ENCODE data around the gene KYAT1. TPM values are rescaled to one million over a fixed set of nuclear protein-coding genes. Genes with fewer than 3 reads are reported as not detected.

Gene KYAT1
- polyA plus RNA-seq, 1 donor (not counting 4 experiments of a cell fraction or from before 2014, with no cell fraction given), result 10.9 TPM

DNA sequence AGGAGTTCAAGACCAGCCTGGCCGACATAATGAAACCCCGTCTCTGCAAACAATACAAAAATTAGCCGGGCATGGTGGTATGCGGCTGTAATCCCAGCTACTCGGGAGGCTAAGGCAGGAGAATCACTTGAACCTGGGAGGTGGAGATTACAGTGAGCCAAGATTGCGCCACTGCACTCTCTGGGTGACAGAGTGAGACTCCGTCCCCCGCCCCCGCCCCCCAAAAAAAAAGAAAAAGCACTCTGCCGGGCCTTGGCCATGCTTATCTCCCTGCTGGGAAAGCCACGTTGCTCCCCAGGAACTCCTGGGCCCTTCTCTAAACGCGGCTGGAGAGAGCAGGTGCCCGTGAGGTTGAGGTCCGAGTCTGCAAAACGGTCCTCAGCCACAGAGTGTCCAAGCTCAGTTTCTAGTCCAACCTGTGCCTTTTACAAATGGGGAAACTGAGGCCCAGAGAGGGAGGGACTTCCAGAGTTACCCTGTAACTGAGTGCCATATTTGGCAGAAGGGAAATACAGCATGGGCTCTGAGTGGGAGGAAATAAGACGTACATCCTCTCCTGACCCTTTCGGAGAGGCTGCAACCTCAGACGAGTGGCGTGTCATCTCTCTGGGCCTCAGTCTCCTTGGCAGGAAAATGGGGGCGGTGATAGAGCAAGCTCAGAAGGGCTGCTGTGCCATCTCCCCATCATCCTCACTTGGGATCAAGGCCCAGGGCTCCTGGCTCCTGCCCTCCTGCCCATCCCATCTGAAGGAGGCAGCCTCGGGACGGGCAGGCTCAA lies 32.4 kb upstream of the KYAT1 start:
- H2AFZ ChIP-seq (ENCODE audit: control insufficient read depth, low read length), result no peak overlapping the region
- DNase-seq (ENCODE audit: low read depth, low spot score), result no peak
- no peak overlapping the region for H3K4me2 ChIP-seq (ENCODE audit: control insufficient read depth, extremely low read depth, insufficient read depth, low read depth, low read length)
- H3K79me2 ChIP-seq (ENCODE audit: control insufficient read depth, insufficient read depth, low read length), result peaks cover 52% of the 10 kb centered on the region
- dilution Hi-C loops (cut with MboI; ENCODE audit: extremely low pct_ligation_motif_present, low sequenced_read_pairs), result no loop called here
- no peaks in the 10 kb centered on the region for H4K20me1 ChIP-seq (ENCODE audit: control insufficient read depth, extremely low read depth, insufficient read depth, low read length)
- H3K4me3 ChIP-seq (ENCODE audit: control insufficient read depth in 2 of 3, extremely low read depth in 1 of 3, insufficient read depth in 2 of 3, low read depth in 1 of 3, low read length in 3 of 3), result no peak overlapping the region
- H3K27ac ChIP-seq (ENCODE audit: control insufficient read depth, insufficient read depth, low read length), result peak overlapping the region; percentile 97
- no peaks in the 10 kb centered on the region for H3K27me3 ChIP-seq (ENCODE audit: control insufficient read depth, extremely low read depth, insufficient read depth, low read length)
- TF ChIP-seq, protein P1, sequence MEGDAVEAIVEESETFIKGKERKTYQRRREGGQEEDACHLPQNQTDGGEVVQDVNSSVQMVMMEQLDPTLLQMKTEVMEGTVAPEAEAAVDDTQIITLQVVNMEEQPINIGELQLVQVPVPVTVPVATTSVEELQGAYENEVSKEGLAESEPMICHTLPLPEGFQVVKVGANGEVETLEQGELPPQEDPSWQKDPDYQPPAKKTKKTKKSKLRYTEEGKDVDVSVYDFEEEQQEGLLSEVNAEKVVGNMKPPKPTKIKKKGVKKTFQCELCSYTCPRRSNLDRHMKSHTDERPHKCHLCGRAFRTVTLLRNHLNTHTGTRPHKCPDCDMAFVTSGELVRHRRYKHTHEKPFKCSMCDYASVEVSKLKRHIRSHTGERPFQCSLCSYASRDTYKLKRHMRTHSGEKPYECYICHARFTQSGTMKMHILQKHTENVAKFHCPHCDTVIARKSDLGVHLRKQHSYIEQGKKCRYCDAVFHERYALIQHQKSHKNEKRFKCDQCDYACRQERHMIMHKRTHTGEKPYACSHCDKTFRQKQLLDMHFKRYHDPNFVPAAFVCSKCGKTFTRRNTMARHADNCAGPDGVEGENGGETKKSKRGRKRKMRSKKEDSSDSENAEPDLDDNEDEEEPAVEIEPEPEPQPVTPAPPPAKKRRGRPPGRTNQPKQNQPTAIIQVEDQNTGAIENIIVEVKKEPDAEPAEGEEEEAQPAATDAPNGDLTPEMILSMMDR (optimal IDR thresholded peaks at IDR 0.05 in 1 of 3, IDR thresholded peaks at IDR 0.05 in 1 of 3, conservative IDR thresholded peaks at IDR 0.05 in 1 of 3; ENCODE audit: extremely low read depth in 1 of 3, insufficient read depth in 2 of 3, low read length in 3 of 3), result no peak
- no peak for TF ChIP-seq EZH2 (IDR thresholded peaks at IDR 0.05; ENCODE audit: low read length)
- H3K4me1 ChIP-seq (ENCODE audit: control insufficient read depth, extremely low read depth, insufficient read depth, low read length), result peaks cover 77% of the 10 kb centered on the region
- no peak for FAIRE-seq
- peaks cover 37 to 82% of the 10 kb centered on the region in 2 experiments for H3K36me3 ChIP-seq (ENCODE audit: control insufficient read depth in 2 of 2, extremely low read depth in 1 of 2, insufficient read depth in 2 of 2, low read length in 2 of 2)
- peaks cover 3% of the 10 kb centered on the region for H3K9me1 ChIP-seq (ENCODE audit: control insufficient read depth, extremely low read depth, insufficient read depth, low read length)
- H3K9me3 ChIP-seq (ENCODE audit: control insufficient read depth, low read depth, low read length), result no peaks in the 10 kb centered on the region
- H3K9ac ChIP-seq (ENCODE audit: control insufficient read depth, extremely low read depth, insufficient read depth, low read length), result peak overlapping the region; percentile 67

DNA sequence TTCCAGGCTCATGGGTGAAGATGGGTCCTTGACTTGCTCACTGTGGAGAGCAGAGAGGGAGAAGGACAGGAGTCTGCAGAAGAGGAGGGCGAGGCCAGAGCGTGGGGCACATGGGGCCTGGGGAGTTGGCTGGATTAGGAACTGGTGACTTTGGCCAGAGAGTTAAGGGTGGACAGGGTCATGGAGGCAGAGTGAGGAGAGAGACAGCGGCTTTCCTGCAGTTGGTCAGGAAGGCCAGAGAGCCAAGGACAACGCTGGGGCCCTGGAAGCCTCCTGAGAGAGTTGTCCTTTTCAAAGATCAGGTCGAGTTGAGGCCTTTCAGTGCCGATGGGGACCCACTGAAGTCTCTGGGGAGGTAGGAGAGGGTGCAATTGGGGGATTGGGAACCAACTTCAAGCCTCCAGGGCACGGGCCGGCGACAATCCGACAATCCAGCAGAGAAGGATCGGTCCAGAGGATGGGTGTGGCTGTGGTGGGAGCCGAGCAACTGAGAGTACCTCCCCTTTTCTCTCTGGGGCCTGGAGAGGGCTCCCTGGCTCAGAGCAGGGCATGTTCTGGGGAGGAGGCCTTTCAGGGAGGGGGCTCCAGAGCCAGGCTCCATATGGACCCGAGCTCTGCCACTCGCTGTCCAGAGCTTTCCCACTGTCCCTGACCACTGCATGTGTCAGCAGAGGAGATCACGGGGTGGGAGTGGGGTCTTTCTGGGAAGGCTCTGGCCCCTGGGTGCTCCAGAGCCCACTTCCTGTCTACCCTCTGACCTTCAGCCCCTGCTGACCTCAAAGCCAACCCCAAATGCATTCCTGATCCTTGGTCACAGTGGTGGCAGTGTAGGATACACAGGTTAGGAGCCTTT lies 31.5 kb upstream of the KYAT1 start:
- no peak for TF ChIP-seq EZH2 (IDR thresholded peaks at IDR 0.05; ENCODE audit: low read length)
- Histone ChIP-seq H3K9ac (ENCODE audit: control insufficient read depth, extremely low read depth, insufficient read depth, low read length) (peak overlapping the region; percentile 67), H3K4me2 (ENCODE audit: control insufficient read depth, extremely low read depth, insufficient read depth, low read depth, low read length) (peak overlapping the region; percentile 92), H3K79me2 (ENCODE audit: control insufficient read depth, insufficient read depth, low read length) (peaks cover 61% of the 10 kb centered on the region), H3K4me3 (ENCODE audit: control insufficient read depth in 2 of 3, extremely low read depth in 1 of 3, insufficient read depth in 2 of 3, low read depth in 1 of 3, low read length in 3 of 3) (peak overlapping the region; percentile 17 to 69 (median 37)), H2AFZ (ENCODE audit: control insufficient read depth, low read length) (no peak overlapping the region), H3K36me3 (ENCODE audit: control insufficient read depth in 2 of 2, extremely low read depth in 1 of 2, insufficient read depth in 2 of 2, low read length in 2 of 2) (peaks cover 43 to 85% of the 10 kb centered on the region in 2 experiments), H3K27me3 (ENCODE audit: control insufficient read depth, extremely low read depth, insufficient read depth, low read length) (no peaks in the 10 kb centered on the region), H3K9me1 (ENCODE audit: control insufficient read depth, extremely low read depth, insufficient read depth, low read length) (peaks cover 3% of the 10 kb centered on the region), H3K9me3 (ENCODE audit: control insufficient read depth, low read depth, low read length) (no peaks in the 10 kb centered on the region), H3K27ac (ENCODE audit: control insufficient read depth, insufficient read depth, low read length) (peak overlapping the region; percentile 97), H3K4me1 (ENCODE audit: control insufficient read depth, extremely low read depth, insufficient read depth, low read length) (peaks cover 73% of the 10 kb centered on the region), H4K20me1 (ENCODE audit: control insufficient read depth, extremely low read depth, insufficient read depth, low read length) (no peaks in the 10 kb centered on the region)
- DNase-seq (ENCODE audit: low read depth, low spot score), result no peak
- FAIRE-seq, result peak; percentile 44
- dilution Hi-C loops (cut with MboI; ENCODE audit: extremely low pct_ligation_motif_present, low sequenced_read_pairs), result no loop called here

Measured in keratinocyte (primary cell).